Activated T-cell treated with anti-CD3 and anti-CD28 coated beads, Interleukin-2, amount 50 U/mL, for 72 hours (primary cell): ENCODE measurements around the gene IFNL2. TPM values are rescaled to one million over a fixed set of nuclear protein-coding genes. Genes with fewer than 3 reads are reported as not detected.

ENCODE experiments used
- ATAC-seq, 2 donors: fragments of 150-1000 bp; cut with Tn5 transposase; replicated peaks in 1 of 2; 2 replicates each; pipeline ENCODE4 v1.10.0; 2021; ENCODE audit warnings: moderate library complexity in 2 of 2, mild to moderate bottlenecking in 1 of 2
- DNase-seq, 2 donors: peaks; one replicate each; pipeline ENCODE4 v3.0.0; 2021 to 2022; ENCODE audit warnings: mixed read lengths in 1 of 2
- H3K27ac Mint-ChIP-seq: one replicate; pipeline ENCODE4 v1.8.0; 2022; ENCODE audit warnings: mild to moderate bottlenecking, moderate library complexity, mixed read lengths
- H3K27me3 Mint-ChIP-seq: one replicate; pipeline ENCODE4 v1.8.0; 2022; ENCODE audit warnings: low read depth, mixed read lengths
- H3K36me3 Mint-ChIP-seq, 2 donors: one replicate each; pipeline ENCODE4 v1.8.0; 2022; ENCODE audit warnings: mixed read lengths in 2 of 2, mild to moderate bottlenecking in 1 of 2; ENCODE audit not compliant: insufficient read depth in 2 of 2
- H3K4me1 Mint-ChIP-seq: one replicate; pipeline ENCODE4 v1.8.0; 2022; ENCODE audit warnings: low read depth, mixed read lengths
- H3K4me3 Mint-ChIP-seq, 2 donors: one replicate each; pipeline ENCODE4 v1.8.0; 2022; ENCODE audit warnings: mild to moderate bottlenecking in 2 of 2, mixed read lengths in 2 of 2, moderate library complexity in 2 of 2
- H3K9me3 Mint-ChIP-seq, 2 donors: one replicate each; pipeline ENCODE4 v1.8.0; 2022; ENCODE audit warnings: mixed read lengths in 2 of 2
- total RNA-seq, 2 donors: library from RNA; stranded (reverse); gene quantifications; one replicate each; pipeline ENCODE4 v1.2.3, GENCODE V29; 2022

Gene IFNL2
- total RNA-seq, 2 donors from 2014 or later: 0.46 TPM; not detected in 1

DNA sequence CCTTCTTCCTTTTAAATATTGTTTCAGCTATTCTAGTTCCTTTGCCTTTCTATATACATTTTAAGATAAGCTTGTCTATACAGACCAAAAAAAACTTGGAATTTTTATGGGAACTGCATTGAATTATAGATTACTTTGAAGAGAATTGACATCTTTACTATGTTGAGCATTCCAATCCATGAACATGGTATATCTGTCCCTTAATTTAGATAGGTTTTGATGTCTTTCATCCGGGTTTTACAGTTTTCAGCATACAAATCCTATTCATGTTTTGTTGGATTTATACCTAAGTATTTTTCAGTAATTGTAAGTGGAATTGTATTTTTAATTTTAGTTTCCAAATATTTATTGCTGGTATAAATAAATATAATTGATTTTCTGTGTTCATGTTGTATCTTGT lies 15.8 kb downstream of the IFNL2 start:
- H3K27ac Mint-ChIP-seq: no peak overlapping the region
- DNase-seq: no peak
- H3K9me3 Mint-ChIP-seq: peaks cover 0 to 4% of the 10 kb centered on the region in 2 donors
- no peak for ATAC-seq
- no peaks in the 10 kb centered on the region for H3K4me1 Mint-ChIP-seq
- H3K4me3 Mint-ChIP-seq: no peak overlapping the region
- H3K36me3 Mint-ChIP-seq: peaks cover 0 to 3% of the 10 kb centered on the region in 2 donors
- H3K27me3 Mint-ChIP-seq: peaks cover 10% of the 10 kb centered on the region

DNA sequence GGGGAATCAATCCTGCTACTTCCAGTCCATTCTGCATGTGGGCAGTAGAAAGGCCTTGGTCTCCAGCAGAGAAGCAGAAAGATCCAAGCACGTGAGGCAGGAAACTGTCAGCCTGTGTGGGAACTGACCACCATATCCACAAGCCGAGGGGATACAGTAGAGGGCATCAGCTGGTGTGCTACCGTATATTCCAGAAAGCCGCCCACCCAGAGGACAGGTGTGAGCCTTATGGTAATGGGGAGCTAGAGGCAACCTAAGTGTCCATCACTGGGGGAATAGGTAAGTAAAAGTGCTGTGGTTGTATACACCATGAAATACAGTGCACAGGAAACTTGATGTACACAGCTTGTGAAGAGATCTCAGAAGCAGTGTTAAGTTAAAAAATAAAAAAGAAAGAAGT lies 25.2 kb downstream of the IFNL2 start:
- H3K36me3 Mint-ChIP-seq: no peaks in the 10 kb centered on the region
- no peaks in the 10 kb centered on the region for H3K9me3 Mint-ChIP-seq
- DNase-seq: no peak
- no peak overlapping the region for H3K4me3 Mint-ChIP-seq
- no peak for ATAC-seq
- H3K27me3 Mint-ChIP-seq: peaks cover 23% of the 10 kb centered on the region
- peaks cover 16% of the 10 kb centered on the region for H3K4me1 Mint-ChIP-seq
- no peak overlapping the region for H3K27ac Mint-ChIP-seq

DNA sequence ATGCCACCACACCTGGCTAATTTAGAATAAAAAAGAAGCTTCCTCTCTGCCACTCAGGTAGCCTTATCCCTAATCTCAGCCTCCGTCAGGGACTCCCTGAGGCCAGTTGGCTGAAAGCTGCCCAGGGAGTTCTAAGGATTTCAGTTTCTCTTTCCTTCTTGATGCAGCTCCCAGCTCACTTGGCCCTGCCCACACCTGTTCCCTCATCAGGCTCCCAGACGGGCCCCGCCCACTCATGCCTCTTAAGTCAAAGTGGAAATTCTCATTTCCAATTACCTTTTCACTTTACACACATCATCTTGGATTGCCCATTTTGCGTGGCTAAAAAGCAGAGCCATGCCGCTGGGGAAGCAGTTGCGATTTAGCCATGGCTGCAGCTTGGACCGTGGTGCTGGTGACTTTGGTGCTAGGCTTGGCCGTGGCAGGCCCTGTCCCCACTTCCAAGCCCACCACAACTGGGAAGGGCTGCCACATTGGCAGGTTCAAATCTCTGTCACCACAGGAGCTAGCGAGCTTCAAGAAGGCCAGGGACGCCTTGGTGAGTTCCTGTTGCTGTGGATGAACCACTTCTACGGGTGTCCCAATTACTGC lies 28.0 kb downstream of the IFNL2 start, which contains the start of gene IFNL1:
Gene IFNL1 (plus strand): TSS at position 353 of the 591 bp plus-strand sequence. CDS start 15 bp downstream, at position 368.
- no peaks in the 10 kb centered on the region for H3K36me3 Mint-ChIP-seq
- H3K4me1 Mint-ChIP-seq: peaks cover 22% of the 10 kb centered on the region
- peaks cover 14% of the 10 kb centered on the region for H3K27me3 Mint-ChIP-seq
- ATAC-seq (no peak), DNase-seq (no peak)
- H3K27ac Mint-ChIP-seq: no peak within 1 kb of the TSS
- H3K9me3 Mint-ChIP-seq: no peaks in the 10 kb centered on the region
- H3K4me3 Mint-ChIP-seq: no peak within 1 kb of the TSS

DNA sequence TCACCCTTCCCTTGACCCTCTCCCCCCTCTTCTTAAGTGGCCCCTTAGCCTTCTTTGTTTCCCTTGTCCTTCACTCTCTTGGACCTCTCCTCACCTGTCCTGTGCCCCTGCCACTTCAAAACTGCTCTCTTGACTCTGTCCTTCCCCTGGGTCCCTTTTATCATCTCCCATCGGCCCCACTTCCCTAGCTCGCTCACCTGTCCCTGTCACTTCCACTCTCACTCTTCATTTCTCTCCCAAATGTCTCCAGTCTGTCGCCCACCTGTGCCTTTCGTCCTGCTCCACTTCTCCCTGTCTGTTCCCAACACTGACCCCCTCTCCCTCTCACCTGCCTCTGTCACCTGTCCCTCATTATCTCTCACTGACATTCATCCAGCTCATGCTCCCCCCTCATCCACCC lies 28.7 kb downstream of the IFNL2 start:
- Mint-ChIP-seq H3K36me3 (no peaks in the 10 kb centered on the region), H3K27ac (no peak overlapping the region), H3K4me3 (no peak overlapping the region), H3K4me1 (peaks cover 22% of the 10 kb centered on the region), H3K27me3 (peaks cover 14% of the 10 kb centered on the region), H3K9me3 (no peaks in the 10 kb centered on the region)
- no peak for ATAC-seq
- DNase-seq: no peak

DNA sequence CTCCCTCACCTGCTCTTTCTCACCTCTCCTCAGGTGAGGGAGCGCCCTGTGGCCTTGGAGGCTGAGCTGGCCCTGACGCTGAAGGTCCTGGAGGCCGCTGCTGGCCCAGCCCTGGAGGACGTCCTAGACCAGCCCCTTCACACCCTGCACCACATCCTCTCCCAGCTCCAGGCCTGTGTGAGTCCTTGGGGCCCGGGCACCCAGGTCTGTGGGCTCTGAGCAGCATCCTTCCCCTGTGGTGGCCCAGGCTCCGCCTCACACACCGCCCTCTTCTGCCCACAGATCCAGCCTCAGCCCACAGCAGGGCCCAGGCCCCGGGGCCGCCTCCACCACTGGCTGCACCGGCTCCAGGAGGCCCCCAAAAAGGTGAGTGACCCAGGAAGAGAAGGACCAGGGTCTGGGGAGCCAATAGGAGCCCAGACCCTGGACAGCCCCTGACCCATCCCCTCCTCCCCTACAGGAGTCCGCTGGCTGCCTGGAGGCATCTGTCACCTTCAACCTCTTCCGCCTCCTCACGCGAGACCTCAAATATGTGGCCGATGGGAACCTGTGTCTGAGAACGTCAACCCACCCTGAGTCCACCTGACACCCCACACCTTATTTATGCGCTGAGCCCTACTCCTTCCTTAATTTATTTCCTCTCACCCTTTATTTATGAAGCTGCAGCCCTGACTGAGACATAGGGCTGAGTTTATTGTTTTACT lies 29.9 kb downstream of the IFNL2 start:
- Mint-ChIP-seq H3K36me3 (no peaks in the 10 kb centered on the region), H3K27ac (peak overlapping the region; percentile 35), H3K4me1 (peaks cover 22% of the 10 kb centered on the region), H3K27me3 (peaks cover 14% of the 10 kb centered on the region), H3K9me3 (no peaks in the 10 kb centered on the region), H3K4me3 (peak overlapping the region; percentile 61 to 67)
- DNase-seq (peak; percentile 71 to 76), ATAC-seq (peak; percentile 90 to 93)

DNA sequence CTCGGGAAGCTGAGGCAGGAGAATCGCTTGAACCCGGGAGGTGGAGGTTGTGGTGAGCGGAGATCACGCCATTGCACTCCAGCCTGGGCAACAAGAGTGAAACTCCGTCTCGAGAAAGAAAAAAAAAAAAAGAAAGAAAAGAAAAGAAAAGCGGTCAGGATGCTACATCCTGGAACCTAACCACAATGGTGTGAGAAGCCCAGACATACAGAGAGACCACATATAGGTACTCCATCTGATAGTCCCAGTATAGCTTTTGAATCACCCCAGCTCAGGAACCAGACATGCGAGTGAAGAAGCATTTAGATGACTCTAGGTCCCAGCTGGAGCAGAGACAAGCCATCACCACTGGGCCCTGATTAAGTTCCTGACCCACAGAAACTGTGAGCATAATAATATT lies 31.2 kb downstream of the IFNL2 start:
- Mint-ChIP-seq H3K36me3 (no peaks in the 10 kb centered on the region), H3K9me3 (no peaks in the 10 kb centered on the region), H3K4me1 (peaks cover 22% of the 10 kb centered on the region), H3K27me3 (peaks cover 14% of the 10 kb centered on the region), H3K4me3 (peak overlapping the region in 1 of 2 donors; percentile 11), H3K27ac (no peak overlapping the region)
- ATAC-seq (peak; percentile 67 to 70), DNase-seq (peak in 1 of 2 donors; percentile 9)

DNA sequence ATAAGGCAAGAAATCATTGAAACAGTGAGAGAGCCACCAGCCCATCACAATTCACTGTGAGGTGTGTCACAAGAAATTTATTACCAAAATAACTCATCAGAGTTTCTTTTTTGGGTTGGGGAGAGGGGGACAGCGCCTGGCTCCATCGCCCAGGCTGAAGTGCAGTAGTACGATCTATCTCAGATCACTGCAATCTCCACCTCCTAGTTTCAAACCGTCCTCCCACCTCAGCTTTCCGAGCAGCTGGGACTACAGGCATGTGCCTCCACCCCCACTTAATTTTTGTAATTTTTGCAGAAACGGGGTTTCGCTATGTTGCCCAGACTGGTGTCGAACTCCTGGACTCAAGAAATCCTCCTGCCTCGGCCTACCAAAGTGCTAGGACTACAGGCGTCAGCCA lies 31.6 kb downstream of the IFNL2 start:
- Mint-ChIP-seq H3K27ac (no peak overlapping the region), H3K9me3 (no peaks in the 10 kb centered on the region)

DNA sequence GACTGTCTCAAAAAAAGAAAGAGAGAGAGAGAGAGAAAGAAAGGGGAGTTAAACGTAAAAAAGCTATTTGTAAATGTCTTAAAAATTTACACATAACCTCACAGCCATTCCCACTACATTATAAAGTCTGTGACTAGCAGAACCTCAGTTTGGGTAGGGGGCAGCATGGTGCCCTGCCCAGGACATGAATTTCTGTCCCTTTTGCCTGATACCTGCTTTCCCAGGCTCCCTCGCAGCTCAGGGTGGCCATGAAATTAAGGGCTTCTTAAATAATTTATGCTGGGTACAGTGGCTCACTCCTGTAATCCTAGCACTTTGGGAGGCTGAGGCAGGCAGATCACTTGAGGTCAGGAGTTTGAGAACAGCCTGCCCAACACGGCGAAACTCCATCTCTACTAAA lies 32.8 kb downstream of the IFNL2 start:
- no peak overlapping the region for H3K4me3 Mint-ChIP-seq
- ATAC-seq (no peak), DNase-seq (no peak)
- H3K27ac Mint-ChIP-seq: no peak overlapping the region
- H3K36me3 Mint-ChIP-seq: no peaks in the 10 kb centered on the region
- peaks cover 20% of the 10 kb centered on the region for H3K4me1 Mint-ChIP-seq
- H3K9me3 Mint-ChIP-seq: no peaks in the 10 kb centered on the region
- H3K27me3 Mint-ChIP-seq: peaks cover 14% of the 10 kb centered on the region

More for the DNA sequence above, 31.6 kb downstream of the IFNL2 start:
- peaks cover 22% of the 10 kb centered on the region for H3K4me1 Mint-ChIP-seq
- ATAC-seq: no peak
- DNase-seq: no peak
- H3K27me3 Mint-ChIP-seq: peaks cover 14% of the 10 kb centered on the region
- peak overlapping the region in 1 of 2 donors; percentile 25 for H3K4me3 Mint-ChIP-seq
- no peaks in the 10 kb centered on the region for H3K36me3 Mint-ChIP-seq

DNA sequence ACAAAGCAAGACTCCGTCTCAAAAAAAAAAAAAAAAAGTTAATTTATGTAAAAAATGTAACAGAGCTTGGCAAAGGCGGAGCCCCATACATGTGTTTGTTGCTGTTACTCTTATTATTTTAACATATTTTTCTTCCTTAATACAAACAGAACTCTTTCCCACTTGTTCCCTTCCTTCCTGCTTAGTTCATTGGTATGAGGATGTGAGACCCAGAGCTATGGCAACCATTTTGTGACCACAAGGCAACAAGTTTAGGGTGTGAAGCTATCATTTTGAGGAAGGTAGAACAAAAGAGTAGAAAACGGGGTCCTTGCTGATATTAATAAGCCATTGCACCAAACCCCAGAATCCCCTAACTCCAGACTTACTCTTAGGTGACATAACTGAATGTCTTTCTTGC lies 33.4 kb downstream of the IFNL2 start:
- Mint-ChIP-seq H3K4me3 (no peak overlapping the region), H3K27me3 (peaks cover 14% of the 10 kb centered on the region), H3K4me1 (peaks cover 17% of the 10 kb centered on the region), H3K27ac (no peak overlapping the region), H3K36me3 (no peaks in the 10 kb centered on the region), H3K9me3 (no peaks in the 10 kb centered on the region)
- ATAC-seq: no peak
- DNase-seq: no peak

DNA sequence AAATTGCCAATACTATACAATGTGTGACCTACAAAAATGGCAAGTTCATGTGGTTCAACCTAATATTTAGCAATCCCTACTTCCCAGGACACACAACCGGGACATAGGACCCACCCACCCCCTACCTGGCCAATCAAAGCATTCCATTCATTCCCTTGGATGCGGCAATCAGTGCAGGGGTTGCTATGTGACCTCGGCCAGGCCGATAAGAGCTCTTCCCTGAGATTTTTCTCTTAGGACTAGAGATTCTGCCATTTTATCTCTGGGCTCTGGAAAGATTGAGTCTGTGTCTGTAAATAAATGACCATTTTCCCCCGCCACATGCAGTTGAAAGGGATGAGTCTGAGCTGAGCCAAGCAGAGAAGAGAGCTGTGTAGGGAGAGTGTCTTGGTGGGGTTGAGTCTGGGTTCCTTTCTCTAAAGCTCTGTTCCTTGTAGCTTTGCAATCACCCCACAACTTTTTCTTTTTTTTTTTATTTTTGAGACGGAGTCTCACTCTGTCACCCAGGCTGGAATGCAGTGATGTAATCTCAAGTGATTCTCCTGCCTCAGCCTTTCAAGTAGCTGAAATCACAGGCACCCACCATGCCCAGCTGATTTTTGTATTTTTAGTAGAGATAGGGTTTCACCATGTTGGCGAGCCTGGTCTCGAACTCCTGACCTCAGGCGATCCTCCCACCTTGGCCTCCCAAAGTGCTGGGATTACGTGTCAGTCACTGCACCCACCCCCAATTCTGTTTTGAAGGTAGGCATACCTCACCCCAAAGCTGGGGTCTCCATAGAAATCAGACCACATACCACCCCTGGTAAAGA lies 35.4 kb downstream of the IFNL2 start:
- Mint-ChIP-seq H3K27me3 (no peaks in the 10 kb centered on the region), H3K4me3 (no peak overlapping the region), H3K36me3 (no peaks in the 10 kb centered on the region), H3K27ac (no peak overlapping the region), H3K4me1 (peaks cover 4% of the 10 kb centered on the region), H3K9me3 (no peaks in the 10 kb centered on the region)
- ATAC-seq (no peak), DNase-seq (no peak)

DNA sequence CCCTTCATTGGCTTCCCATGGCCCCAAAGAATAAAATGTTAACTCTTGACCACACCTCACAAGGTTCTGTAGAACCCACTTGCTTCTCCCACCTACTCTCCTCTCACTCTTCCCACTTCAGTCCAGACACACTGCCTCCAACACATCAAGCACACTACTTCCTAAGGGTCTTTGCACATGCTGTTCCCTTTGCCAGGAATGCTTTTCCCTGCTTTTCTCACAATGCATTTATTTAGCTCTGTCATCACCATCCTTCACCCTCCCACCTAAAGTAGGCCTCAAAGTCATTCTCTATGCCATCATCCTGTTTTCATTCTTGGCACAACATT lies 36.0 kb downstream of the IFNL2 start:
- Mint-ChIP-seq H3K36me3 (peaks cover 0 to 2% of the 10 kb centered on the region in 2 donors), H3K4me3 (no peak overlapping the region), H3K27ac (no peak overlapping the region), H3K9me3 (no peaks in the 10 kb centered on the region), H3K4me1 (no peaks in the 10 kb centered on the region), H3K27me3 (no peaks in the 10 kb centered on the region)
- ATAC-seq (no peak), DNase-seq (no peak)

DNA sequence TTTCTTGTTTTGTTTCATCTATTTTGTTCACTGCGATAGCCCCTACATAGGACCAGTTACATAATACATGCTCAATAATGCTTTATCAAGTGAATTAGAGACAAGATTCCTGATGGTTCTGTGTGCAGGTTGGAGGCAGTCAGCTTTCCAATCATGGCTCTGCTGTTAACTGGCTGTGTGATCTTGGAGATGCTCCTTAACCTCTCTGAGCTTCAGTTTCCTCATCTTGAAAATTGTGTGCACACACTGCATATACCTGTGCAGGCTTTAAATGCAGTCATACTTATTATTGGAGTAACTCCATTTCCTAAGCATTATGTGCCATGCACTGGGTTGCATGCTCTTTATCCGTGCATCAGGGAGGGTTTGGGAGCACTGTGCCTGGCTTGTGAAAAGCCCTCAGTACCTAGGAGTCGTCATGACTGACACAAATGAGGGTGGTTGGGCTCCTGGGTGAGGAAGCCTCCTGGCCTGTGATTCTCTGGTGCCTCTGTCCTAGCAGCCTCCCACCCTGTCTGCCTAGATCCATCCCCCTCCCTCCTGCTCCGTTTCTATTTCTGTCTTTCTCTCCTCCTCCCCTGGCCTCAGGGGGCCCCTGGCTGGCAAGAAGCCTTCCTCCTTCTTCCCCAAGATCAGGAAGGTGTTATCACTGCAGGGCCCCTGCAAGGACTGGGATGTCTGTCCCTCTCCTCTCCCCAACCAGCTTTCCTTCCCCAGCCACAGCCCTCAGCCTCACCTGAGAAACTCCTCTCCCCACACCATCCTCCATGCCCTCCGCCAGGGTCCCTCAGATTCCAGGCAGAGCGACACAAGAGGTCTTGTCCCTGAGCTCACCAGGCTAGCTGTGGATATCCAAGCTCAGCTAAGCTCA lies 36.7 kb downstream of the IFNL2 start:
- peaks cover 1% of the 10 kb centered on the region for H3K4me1 Mint-ChIP-seq
- no peaks in the 10 kb centered on the region for H3K27me3 Mint-ChIP-seq
- peaks cover 0 to 2% of the 10 kb centered on the region in 2 donors for H3K36me3 Mint-ChIP-seq
- H3K9me3 Mint-ChIP-seq: no peaks in the 10 kb centered on the region
- no peak overlapping the region for H3K4me3 Mint-ChIP-seq
- DNase-seq: no peak
- ATAC-seq: no peak
- H3K27ac Mint-ChIP-seq: no peak overlapping the region
